Uterus (tissue), 2 donors: Measurements from ENCODE around the gene TUBB3.

Experiments
- CTCF ChIP-seq, 4 experiments: fragments of 200-600 bp in 2 of 4; fragments of 450-650 bp in 2 of 4; sonication (generic) in 2 of 4; IDR thresholded peaks; one replicate each; pipeline ENCODE4 v1.5.1; 2016 to 2019; ENCODE audit warnings: antibody characterized with exemption in 4 of 4, mild to moderate bottlenecking in 2 of 4, moderate library complexity in 1 of 4
- POLR2A ChIP-seq, 2 donors: fragments of 450-650 bp; IDR thresholded peaks; one replicate each; pipeline ENCODE4 v1.6.1; 2016; ENCODE audit warnings: antibody characterized with exemption in 2 of 2, mild to moderate bottlenecking in 1 of 2, moderate library complexity in 1 of 2

GRCh38 chr16:89884041-89884421, 39.1 kb upstream of the TUBB3 start:
- TF ChIP-seq CTCF (IDR thresholded peaks at IDR 0.05) = no peak
- no peak for TF ChIP-seq POLR2A (IDR thresholded peaks at IDR 0.05)
